ENCODE results near the gene MIA2. TPM values are rescaled to one million over a fixed set of nuclear protein-coding genes. Genes with fewer than 3 reads are reported as not detected.

The MIA2 gene
- polyA plus RNA-seq, 1 of the 3 experiments (the other 2 are of a cell fraction) = 2.6 TPM

DNA sequence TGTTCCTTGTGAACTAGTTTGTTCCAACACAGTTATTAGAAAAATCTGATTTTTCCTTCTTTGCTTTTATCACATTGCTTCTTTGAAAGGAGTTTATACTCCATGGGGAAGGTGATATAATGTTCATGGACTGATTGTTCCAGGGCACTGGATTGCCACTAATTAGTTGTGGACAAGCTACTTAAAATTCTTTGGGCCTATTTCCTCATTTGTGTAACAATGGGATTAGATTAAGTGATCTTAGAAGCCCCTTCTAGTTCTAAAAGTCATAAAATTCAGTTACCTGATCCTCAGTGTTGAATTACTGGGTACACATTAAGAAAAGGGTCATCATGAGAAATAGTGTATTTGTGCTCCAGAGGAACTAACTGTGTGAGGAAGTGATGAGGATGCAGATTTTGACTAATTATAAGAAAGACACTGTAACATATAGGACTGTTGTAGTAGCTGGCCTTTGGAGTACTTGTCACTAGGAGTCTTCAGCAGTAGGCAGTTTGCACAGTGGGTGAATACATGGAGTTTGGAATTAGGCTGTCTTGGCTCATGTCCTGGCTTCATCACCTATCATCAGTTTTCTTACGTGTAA lies 82.2 kb downstream of the MIA2 start:
- TF ChIP-seq FOSL2 (IDR thresholded peaks at IDR 0.05; ENCODE audit: borderline replicate concordance, low read depth) (no peak), FOXM1 (IDR thresholded peaks at IDR 0.05; ENCODE audit: low read depth) (no peak), NRF1 (IDR thresholded peaks at IDR 0.05; ENCODE audit: low read depth, low read length) (no peak), PBX3 (IDR thresholded peaks at IDR 0.05) (no peak), MEF2A (IDR thresholded peaks at IDR 0.05; ENCODE audit: borderline replicate concordance, low read depth) (no peak), TCF12 (IDR thresholded peaks at IDR 0.05) (no peak), CHD2 (IDR thresholded peaks at IDR 0.05; ENCODE audit: low read length, partially characterized antibody) (no peak), GABPA (IDR thresholded peaks at IDR 0.05; ENCODE audit: low read depth) (no peak), RCOR1 (IDR thresholded peaks at IDR 0.05; ENCODE audit: low read length) (no peak), ELF1 (IDR thresholded peaks at IDR 0.05) (no peak), CTCF (IDR thresholded peaks at IDR 0.05) (no peak), REST (IDR thresholded peaks at IDR 0.05; ENCODE audit: low read depth, low read length) (no peak), FOXJ3 (CRISPR knock-in tag; IDR thresholded peaks at IDR 0.05) (no peak), NFIC (IDR thresholded peaks at IDR 0.05; ENCODE audit: borderline replicate concordance) (no peak), JUND (IDR thresholded peaks at IDR 0.05) (no peak), EZH2phosphoT487 (IDR thresholded peaks at IDR 0.05; ENCODE audit: borderline replicate concordance, low read depth) (no peak), RAD21 (IDR thresholded peaks at IDR 0.05; ENCODE audit: low read length) (no peak)
- TF ChIP-seq, protein P1, sequence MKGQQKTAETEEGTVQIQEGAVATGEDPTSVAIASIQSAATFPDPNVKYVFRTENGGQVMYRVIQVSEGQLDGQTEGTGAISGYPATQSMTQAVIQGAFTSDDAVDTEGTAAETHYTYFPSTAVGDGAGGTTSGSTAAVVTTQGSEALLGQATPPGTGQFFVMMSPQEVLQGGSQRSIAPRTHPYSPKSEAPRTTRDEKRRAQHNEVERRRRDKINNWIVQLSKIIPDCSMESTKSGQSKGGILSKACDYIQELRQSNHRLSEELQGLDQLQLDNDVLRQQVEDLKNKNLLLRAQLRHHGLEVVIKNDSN (IDR thresholded peaks at IDR 0.05; ENCODE audit: borderline replicate concordance, low read depth) = no peak
- TF ChIP-seq, protein P2, sequence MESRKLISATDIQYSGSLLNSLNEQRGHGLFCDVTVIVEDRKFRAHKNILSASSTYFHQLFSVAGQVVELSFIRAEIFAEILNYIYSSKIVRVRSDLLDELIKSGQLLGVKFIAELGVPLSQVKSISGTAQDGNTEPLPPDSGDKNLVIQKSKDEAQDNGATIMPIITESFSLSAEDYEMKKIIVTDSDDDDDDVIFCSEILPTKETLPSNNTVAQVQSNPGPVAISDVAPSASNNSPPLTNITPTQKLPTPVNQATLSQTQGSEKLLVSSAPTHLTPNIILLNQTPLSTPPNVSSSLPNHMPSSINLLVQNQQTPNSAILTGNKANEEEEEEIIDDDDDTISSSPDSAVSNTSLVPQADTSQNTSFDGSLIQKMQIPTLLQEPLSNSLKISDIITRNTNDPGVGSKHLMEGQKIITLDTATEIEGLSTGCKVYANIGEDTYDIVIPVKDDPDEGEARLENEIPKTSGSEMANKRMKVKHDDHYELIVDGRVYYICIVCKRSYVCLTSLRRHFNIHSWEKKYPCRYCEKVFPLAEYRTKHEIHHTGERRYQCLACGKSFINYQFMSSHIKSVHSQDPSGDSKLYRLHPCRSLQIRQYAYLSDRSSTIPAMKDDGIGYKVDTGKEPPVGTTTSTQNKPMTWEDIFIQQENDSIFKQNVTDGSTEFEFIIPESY (IDR thresholded peaks at IDR 0.05; ENCODE audit: borderline replicate concordance, low read depth) = no peak
- Histone ChIP-seq H3K9me2 (no peaks in the 10 kb centered on the region), H3K9ac (no peak overlapping the region), H3K4me2 (no peak overlapping the region), H3F3A (replicated peaks; ENCODE audit: insufficient read depth) (no peaks in the 10 kb centered on the region), H4K20me1 (ENCODE audit: insufficient read depth) (no peaks in the 10 kb centered on the region), H3K4me1 (ENCODE audit: control insufficient read depth in 1 of 2, insufficient read depth in 2 of 2, low read depth in 1 of 2, low read length in 1 of 2) (no peaks in the 10 kb centered on the region; a peak in 1 of 4 replicates), H3K27me3 (ENCODE audit: insufficient read depth) (no peaks in the 10 kb centered on the region), H3K9me3 (no peaks in the 10 kb centered on the region), H3K79me2 (ENCODE audit: insufficient read depth) (no peaks in the 10 kb centered on the region), H3K27ac (ENCODE audit: low read depth in 2 of 2, low read length in 1 of 2) (no peak overlapping the region), H3K4me3 (ENCODE audit: low read depth in 2 of 2, low read length in 1 of 2) (no peak overlapping the region), H3K36me3 (replicated peaks in 1 of 2; ENCODE audit: control insufficient read depth in 1 of 2, insufficient read depth in 2 of 2, low read length in 1 of 2) (no peaks in the 10 kb centered on the region), H2AFZ (ENCODE audit: low read depth) (no peak overlapping the region)
- POLR2A ChIA-PET = no interaction called here
- CTCF ChIA-PET = no interaction called here
- WGBS (ENCODE audit: low lambda C conversion rate) = 90% methylated on average over 1 of the region's 1 CpG
- no peak for DNase-seq
